SK-N-SH (cell line): ENCODE data around the gene CEP63. TPM values are rescaled to one million over a fixed set of nuclear protein-coding genes. Genes with fewer than 3 reads are reported as not detected.

Source experiments
- CTCF ChIA-PET: fragments of 300-600, 350-600 bp; formaldehyde crosslinking; extraction: SDS; loops from one replicate; lab custom pipeline; 2021; lab: Yijun Ruan, JAX
- POLR2A ChIA-PET: fragments of 350-600 bp; sonication (Branson Sonifier 250); formaldehyde crosslinking; extraction: SDS; loops from one replicate; lab custom pipeline; 2020; ENCODE audit warnings: antibody characterized with exemption, inconsistent platforms; lab: Yijun Ruan, JAX
- DNase-seq: peaks from one replicate; pipeline ENCODE4 v3.0.0; 2012
- H2AFZ ChIP-seq: fragments of 200-600 bp; sonication (generic); 2 replicates; pipeline ENCODE4 v1.8.1; 2016; ENCODE audit warnings: antibody characterized with exemption, mild to moderate bottlenecking, low read depth
- H3F3A ChIP-seq: fragments of 200-600 bp; sonication (generic); replicated peaks from 2 replicates; pipeline ENCODE3; 2016; ENCODE audit warnings: antibody characterized with exemption, mild to moderate bottlenecking; ENCODE audit not compliant: insufficient read depth
- H3K27ac ChIP-seq, 2 experiments: fragments of 200-500 bp in 1 of 2; fragments of 200-600 bp in 1 of 2; sonication (Bioruptor generic) in 1 of 2; sonication (generic), shearing (Covaris generic) in 1 of 2; 2 replicates each; pipeline versions ENCODE4 v1.5.1 to v1.6.1; 2014 to 2016; ENCODE audit warnings: low read depth in 2 of 2, inconsistent platforms in 1 of 2, low read length in 1 of 2, mild to moderate bottlenecking in 1 of 2, mixed read lengths in 1 of 2
- H3K27me3 ChIP-seq: fragments of 200-600 bp; sonication (generic), shearing (Covaris generic); 2 replicates; pipeline ENCODE4 v1.6.1; 2016; ENCODE audit warnings: mixed run types; ENCODE audit not compliant: insufficient read depth
- H3K36me3 ChIP-seq, 2 experiments: fragments of 200-500 bp in 1 of 2; fragments of 200-600 bp in 1 of 2; sonication (Bioruptor generic) in 1 of 2; sonication (generic) in 1 of 2; replicated peaks in 1 of 2; 2 replicates each; pipeline versions ENCODE3 to v1.5.1; 2014 to 2016; ENCODE audit warnings: low read length in 1 of 2, mild to moderate bottlenecking in 1 of 2; ENCODE audit not compliant: insufficient read depth in 2 of 2, control insufficient read depth in 1 of 2
- H3K4me1 ChIP-seq, 2 experiments: fragments of 200-500 bp in 1 of 2; fragments of 200-600 bp in 1 of 2; sonication (Bioruptor generic) in 1 of 2; sonication (generic), shearing (Covaris generic) in 1 of 2; 2 replicates each; pipeline versions ENCODE4 v1.5.1 to v1.6.1; 2014 to 2016; ENCODE audit warnings: low read depth in 1 of 2, low read length in 1 of 2, mixed run types in 1 of 2; ENCODE audit not compliant: insufficient read depth in 2 of 2, control insufficient read depth in 1 of 2
- H3K4me2 ChIP-seq: fragments of 200-600 bp; sonication (generic), shearing (Covaris generic); 2 replicates; pipeline ENCODE4 v1.6.1; 2017; ENCODE audit warnings: mixed run types
- H3K4me3 ChIP-seq, 2 experiments: fragments of 200-500 bp in 1 of 2; fragments of 200-600 bp in 1 of 2; sonication (Bioruptor generic) in 1 of 2; sonication (generic), shearing (Covaris generic) in 1 of 2; 2 replicates each; pipeline versions ENCODE4 v1.5.1 to v1.8.1; 2014 to 2016; ENCODE audit warnings: low read depth in 2 of 2, inconsistent platforms in 1 of 2, low read length in 1 of 2, mild to moderate bottlenecking in 1 of 2, mixed read lengths in 1 of 2, moderate library complexity in 1 of 2
- H3K79me2 ChIP-seq: fragments of 200-600 bp; sonication (generic); 2 replicates; pipeline ENCODE4 v1.8.1; 2017; ENCODE audit warnings: mild to moderate bottlenecking; ENCODE audit not compliant: insufficient read depth
- H3K9ac ChIP-seq: fragments of 200-600 bp; sonication (generic); 2 replicates; pipeline ENCODE4 v1.6.1; 2017; ENCODE audit warnings: mixed run types
- H3K9me2 ChIP-seq: fragments of 200-600 bp; sonication (generic); 2 replicates; pipeline ENCODE4 v1.6.1; 2017; ENCODE audit warnings: mixed run types
- H3K9me3 ChIP-seq: fragments of 200-600 bp; sonication (generic); 2 replicates; pipeline ENCODE4 v1.6.1; 2017; ENCODE audit warnings: mixed run types, mild to moderate bottlenecking, moderate library complexity
- H4K20me1 ChIP-seq: fragments of 200-600 bp; sonication (generic); 2 replicates; pipeline ENCODE4 v1.6.1; 2017; ENCODE audit warnings: mild to moderate bottlenecking, mixed run types; ENCODE audit not compliant: insufficient read depth
- CHD2 ChIP-seq: fragments of 150-350 bp; IDR thresholded peaks from 2 replicates; pipeline ENCODE4 v1.6.1; 2018; ENCODE audit warnings: low read length; ENCODE audit not compliant: partially characterized antibody
- ELF1 ChIP-seq: IDR thresholded peaks from 2 replicates; pipeline ENCODE4 v1.4.0; 2012
- EP300 ChIP-seq, 2 experiments: IDR thresholded peaks; 2 replicates each; pipeline versions ENCODE4 v1.4.0 to v1.6.1; 2012; ENCODE audit warnings: borderline replicate concordance in 1 of 2, low read depth in 1 of 2, low read length in 1 of 2
- FOXM1 ChIP-seq: IDR thresholded peaks from 2 replicates; pipeline ENCODE4 v1.4.0; 2012; ENCODE audit warnings: low read depth, mild to moderate bottlenecking
- GATA2 ChIP-seq: sonication (generic); formaldehyde crosslinking; IDR thresholded peaks from 2 replicates; pipeline ENCODE4 v1.5.0; 2020; ENCODE audit warnings: mild to moderate bottlenecking, missing genetic modification reagents
- JUND ChIP-seq: IDR thresholded peaks from 2 replicates; pipeline ENCODE4 v1.4.0; 2012
- NFIC ChIP-seq: IDR thresholded peaks from 2 replicates; pipeline ENCODE4 v1.4.0; 2012; ENCODE audit warnings: borderline replicate concordance
- RCOR1 ChIP-seq: fragments of 150-350 bp; IDR thresholded peaks from 2 replicates; pipeline ENCODE4 v1.6.1; 2017; ENCODE audit warnings: antibody characterized with exemption, low read length
- RXRA ChIP-seq: IDR thresholded peaks from 2 replicates; pipeline ENCODE4 v1.4.0; 2012; ENCODE audit warnings: low read depth, mild to moderate bottlenecking, borderline replicate concordance
- YY1 ChIP-seq: IDR thresholded peaks from 2 replicates; pipeline ENCODE4 v1.4.0; 2012; ENCODE audit warnings: low read depth, mild to moderate bottlenecking
- WGBS: methylation state at CpG from one replicate; pipeline ENCODE4 v1.1.6; 2017; ENCODE audit warnings: low lambda C conversion rate; 5-methylcytosine and 5-hydroxymethylcytosine counted together
- polyA plus RNA-seq, 3 experiments: library from polyadenylated mRNA; depleted of rRNA; stranded (reverse); fragments of >200 nt; gene quantifications; 2 replicates each; pipeline ENCODE4 v1.2.3, GENCODE V29; 2012
- TF ChIP-seq, protein P1 (sequence below): fragments of 200-600 bp; sonication (generic); IDR thresholded peaks from 2 replicates; pipeline ENCODE4 v1.6.1; 2017; ENCODE audit warnings: antibody characterized with exemption, mild to moderate bottlenecking, moderate library complexity
- TF ChIP-seq, protein P2 (sequence below): IDR thresholded peaks from 2 replicates; pipeline ENCODE4 v1.6.1; 2012; ENCODE audit warnings: mild to moderate bottlenecking, low read depth, low read length, moderate library complexity
- TF ChIP-seq, protein P3 (sequence below): IDR thresholded peaks from 2 replicates; pipeline ENCODE4 v1.4.0; 2012; ENCODE audit warnings: low read depth
- TF ChIP-seq, protein P4 (sequence below): IDR thresholded peaks from 2 replicates; pipeline ENCODE4; 2012

Gene CEP63
- polyA plus RNA-seq, 1 of the 3 experiments (the other 2 are of a cell fraction): 6.3 TPM

DNA sequence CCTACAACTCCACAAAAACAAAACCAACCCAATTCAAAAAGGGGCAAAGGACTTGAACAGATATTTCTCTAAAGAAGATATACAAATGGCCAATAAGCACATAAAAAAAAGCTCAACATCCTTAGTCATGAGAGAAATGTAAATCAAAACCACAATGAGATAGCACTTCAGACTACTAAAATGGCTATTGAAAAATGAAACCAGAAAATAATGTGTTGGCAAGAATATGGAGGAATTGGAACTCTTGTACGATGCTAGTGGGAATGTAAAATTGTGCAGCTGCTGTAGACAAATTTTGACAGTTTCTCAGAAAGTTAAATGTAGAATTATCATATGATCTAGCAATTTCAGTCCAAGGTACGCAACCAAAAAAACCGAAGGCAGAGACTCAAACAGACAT, 136.0 kb downstream of the CEP63 start:
- Histone ChIP-seq H4K20me1 (no peaks in the 10 kb centered on the region), H2AFZ (no peak overlapping the region), H3F3A (no peaks in the 10 kb centered on the region), H3K9me2 (no peaks in the 10 kb centered on the region), H3K9me3 (no peaks in the 10 kb centered on the region), H3K4me3 (no peak overlapping the region), H3K79me2 (no peaks in the 10 kb centered on the region), H3K36me3 (no peaks in the 10 kb centered on the region), H3K27me3 (no peaks in the 10 kb centered on the region), H3K4me2 (no peak overlapping the region), H3K4me1 (peaks cover 0 to 22% of the 10 kb centered on the region in 2 experiments; a peak in 1 of 4 replicates), H3K9ac (no peak overlapping the region), H3K27ac (no peak overlapping the region)
- no peak for DNase-seq
- TF ChIP-seq RCOR1 (no peak), FOXM1 (no peak), NFIC (no peak), JUND (no peak), EP300 (IDR thresholded peaks at IDR 0.05; ENCODE audit: borderline replicate concordance in 1 of 2, low read depth in 1 of 2, low read length in 1 of 2) (no peak), ELF1 (no peak)
- TF ChIP-seq, protein P1, sequence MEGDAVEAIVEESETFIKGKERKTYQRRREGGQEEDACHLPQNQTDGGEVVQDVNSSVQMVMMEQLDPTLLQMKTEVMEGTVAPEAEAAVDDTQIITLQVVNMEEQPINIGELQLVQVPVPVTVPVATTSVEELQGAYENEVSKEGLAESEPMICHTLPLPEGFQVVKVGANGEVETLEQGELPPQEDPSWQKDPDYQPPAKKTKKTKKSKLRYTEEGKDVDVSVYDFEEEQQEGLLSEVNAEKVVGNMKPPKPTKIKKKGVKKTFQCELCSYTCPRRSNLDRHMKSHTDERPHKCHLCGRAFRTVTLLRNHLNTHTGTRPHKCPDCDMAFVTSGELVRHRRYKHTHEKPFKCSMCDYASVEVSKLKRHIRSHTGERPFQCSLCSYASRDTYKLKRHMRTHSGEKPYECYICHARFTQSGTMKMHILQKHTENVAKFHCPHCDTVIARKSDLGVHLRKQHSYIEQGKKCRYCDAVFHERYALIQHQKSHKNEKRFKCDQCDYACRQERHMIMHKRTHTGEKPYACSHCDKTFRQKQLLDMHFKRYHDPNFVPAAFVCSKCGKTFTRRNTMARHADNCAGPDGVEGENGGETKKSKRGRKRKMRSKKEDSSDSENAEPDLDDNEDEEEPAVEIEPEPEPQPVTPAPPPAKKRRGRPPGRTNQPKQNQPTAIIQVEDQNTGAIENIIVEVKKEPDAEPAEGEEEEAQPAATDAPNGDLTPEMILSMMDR: no peak
- POLR2A ChIA-PET: no interaction called here
- WGBS: 85% methylated on average over 3 of the region's 3 CpGs
- CTCF ChIA-PET: no interaction called here

DNA sequence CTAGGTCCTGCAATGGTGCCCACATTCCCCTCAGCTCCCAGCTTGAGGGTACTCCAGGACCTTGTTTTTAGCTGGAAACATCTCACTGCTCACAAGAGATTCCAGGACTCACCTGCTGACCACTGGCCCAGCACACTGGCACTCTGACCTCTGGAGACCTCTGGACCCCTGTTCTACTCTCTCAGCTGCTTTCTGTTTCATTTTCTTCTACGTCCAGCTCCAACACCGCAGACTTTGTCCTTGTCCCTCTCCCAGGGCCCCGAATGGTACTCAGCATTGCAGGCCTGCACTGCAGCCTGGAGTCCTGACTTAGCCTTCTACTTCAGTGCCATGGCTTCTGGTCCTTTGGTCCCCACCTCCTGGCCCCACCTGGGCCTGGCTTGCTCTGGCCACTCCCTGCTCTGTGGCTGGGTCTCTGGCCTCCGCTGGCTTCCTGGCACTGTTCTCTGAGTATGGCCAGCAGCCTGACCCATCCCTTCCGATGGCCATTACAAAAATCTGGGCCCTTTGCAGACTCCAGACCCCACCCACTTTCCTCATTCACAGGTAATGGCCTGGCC, 137.0 kb downstream of the CEP63 start:
- DNase-seq: no peak
- Histone ChIP-seq H3K9me2 (no peaks in the 10 kb centered on the region), H3K9ac (no peak overlapping the region), H3K4me1 (peaks cover 0 to 18% of the 10 kb centered on the region in 2 experiments; a peak in 1 of 4 replicates), H3K79me2 (no peaks in the 10 kb centered on the region), H3K4me2 (no peak overlapping the region), H3K27ac (no peak overlapping the region), H3K4me3 (no peak overlapping the region), H2AFZ (no peak overlapping the region), H3F3A (no peaks in the 10 kb centered on the region), H3K36me3 (no peaks in the 10 kb centered on the region), H4K20me1 (no peaks in the 10 kb centered on the region), H3K9me3 (no peaks in the 10 kb centered on the region), H3K27me3 (no peaks in the 10 kb centered on the region)
- ChIA-PET POLR2A (no interaction called here), CTCF (interaction anchor here (0.9 kb wide), 1 partner anchor 21 kb away, joined by 3 read pairs; no protein-coding TSS in a partner anchor)
- 80% methylated on average over 5 of the region's 5 CpGs for WGBS
- TF ChIP-seq, protein P1: no peak
- TF ChIP-seq YY1 (no peak), CHD2 (no peak), EP300 (IDR thresholded peaks at IDR 0.05; ENCODE audit: borderline replicate concordance in 1 of 2, low read depth in 1 of 2, low read length in 1 of 2) (no peak), GATA2 (CRISPR knock-in tag) (no peak), RXRA (no peak)
- TF ChIP-seq, protein P2, sequence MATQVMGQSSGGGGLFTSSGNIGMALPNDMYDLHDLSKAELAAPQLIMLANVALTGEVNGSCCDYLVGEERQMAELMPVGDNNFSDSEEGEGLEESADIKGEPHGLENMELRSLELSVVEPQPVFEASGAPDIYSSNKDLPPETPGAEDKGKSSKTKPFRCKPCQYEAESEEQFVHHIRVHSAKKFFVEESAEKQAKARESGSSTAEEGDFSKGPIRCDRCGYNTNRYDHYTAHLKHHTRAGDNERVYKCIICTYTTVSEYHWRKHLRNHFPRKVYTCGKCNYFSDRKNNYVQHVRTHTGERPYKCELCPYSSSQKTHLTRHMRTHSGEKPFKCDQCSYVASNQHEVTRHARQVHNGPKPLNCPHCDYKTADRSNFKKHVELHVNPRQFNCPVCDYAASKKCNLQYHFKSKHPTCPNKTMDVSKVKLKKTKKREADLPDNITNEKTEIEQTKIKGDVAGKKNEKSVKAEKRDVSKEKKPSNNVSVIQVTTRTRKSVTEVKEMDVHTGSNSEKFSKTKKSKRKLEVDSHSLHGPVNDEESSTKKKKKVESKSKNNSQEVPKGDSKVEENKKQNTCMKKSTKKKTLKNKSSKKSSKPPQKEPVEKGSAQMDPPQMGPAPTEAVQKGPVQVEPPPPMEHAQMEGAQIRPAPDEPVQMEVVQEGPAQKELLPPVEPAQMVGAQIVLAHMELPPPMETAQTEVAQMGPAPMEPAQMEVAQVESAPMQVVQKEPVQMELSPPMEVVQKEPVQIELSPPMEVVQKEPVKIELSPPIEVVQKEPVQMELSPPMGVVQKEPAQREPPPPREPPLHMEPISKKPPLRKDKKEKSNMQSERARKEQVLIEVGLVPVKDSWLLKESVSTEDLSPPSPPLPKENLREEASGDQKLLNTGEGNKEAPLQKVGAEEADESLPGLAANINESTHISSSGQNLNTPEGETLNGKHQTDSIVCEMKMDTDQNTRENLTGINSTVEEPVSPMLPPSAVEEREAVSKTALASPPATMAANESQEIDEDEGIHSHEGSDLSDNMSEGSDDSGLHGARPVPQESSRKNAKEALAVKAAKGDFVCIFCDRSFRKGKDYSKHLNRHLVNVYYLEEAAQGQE: no peak
- TF ChIP-seq, protein P3, sequence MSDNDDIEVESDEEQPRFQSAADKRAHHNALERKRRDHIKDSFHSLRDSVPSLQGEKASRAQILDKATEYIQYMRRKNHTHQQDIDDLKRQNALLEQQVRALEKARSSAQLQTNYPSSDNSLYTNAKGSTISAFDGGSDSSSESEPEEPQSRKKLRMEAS: no peak
- TF ChIP-seq, protein P4, sequence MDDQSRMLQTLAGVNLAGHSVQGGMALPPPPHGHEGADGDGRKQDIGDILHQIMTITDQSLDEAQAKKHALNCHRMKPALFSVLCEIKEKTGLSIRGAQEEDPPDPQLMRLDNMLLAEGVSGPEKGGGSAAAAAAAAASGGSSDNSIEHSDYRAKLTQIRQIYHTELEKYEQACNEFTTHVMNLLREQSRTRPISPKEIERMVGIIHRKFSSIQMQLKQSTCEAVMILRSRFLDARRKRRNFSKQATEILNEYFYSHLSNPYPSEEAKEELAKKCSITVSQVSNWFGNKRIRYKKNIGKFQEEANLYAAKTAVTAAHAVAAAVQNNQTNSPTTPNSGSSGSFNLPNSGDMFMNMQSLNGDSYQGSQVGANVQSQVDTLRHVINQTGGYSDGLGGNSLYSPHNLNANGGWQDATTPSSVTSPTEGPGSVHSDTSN: no peak
